ENCODE data around the gene GNG2. TPM values are rescaled to one million over a fixed set of nuclear protein-coding genes. Genes with fewer than 3 reads are reported as not detected.
"Not testable (repeated sequence)": the region's sequence is repeated elsewhere in the genome, so short reads cannot be mapped to it uniquely, and the experiment has no call there.

GNG2 gene
- total RNA-seq, 2 experiments from 2014 or later, result 247 to 253 TPM

DNA sequence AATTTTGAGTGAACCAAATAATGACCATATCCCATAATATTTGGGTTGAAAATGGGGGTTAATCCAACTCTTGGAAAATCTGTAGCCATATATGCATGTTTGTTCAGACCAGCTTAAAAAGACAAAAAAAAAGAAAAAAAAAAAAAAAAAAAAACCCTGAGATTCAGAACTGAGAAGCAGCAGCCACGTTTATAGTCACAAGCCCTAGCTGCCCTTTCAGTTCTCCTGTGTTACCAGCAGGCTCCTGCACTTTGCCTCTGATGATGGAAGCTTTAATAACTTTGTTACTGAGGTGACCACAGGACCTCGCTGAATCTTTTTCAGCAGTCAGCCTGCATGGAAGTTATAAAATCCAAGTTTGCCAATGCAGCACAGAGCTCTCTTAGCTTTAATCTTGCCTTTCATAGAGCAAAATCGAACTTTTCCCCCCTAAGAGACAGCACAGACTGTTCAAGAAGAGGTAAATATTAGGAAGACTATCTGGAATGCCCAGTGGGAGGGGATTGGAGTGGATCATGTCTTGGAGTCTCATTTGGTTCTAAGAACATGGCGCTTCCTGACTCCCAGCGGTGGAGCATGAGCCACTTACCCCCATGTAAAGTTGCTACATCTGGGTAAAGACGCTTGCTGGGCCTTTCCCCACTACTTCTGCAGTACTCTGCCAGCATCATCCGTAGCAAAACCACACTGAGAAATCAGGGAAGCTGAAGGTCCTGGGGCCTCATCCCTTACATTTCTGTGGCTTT lies 20.6 kb downstream of the GNG2 start:
- Mint-ChIP-seq H3K9me3 (no peaks in the 10 kb centered on the region), H3K4me1 (peaks cover 43% of the 10 kb centered on the region), H3K4me3 (no peak overlapping the region), H3K36me3 (peaks cover 56% of the 10 kb centered on the region), H3K27me3 (no peaks in the 10 kb centered on the region), H3K27ac (no peak overlapping the region)
- ATAC-seq (ENCODE audit: low read depth) (no peak), DNase-seq (no peak)
- POLR2A ChIA-PET, result interaction anchor here (0.6 to 1.2 kb wide), 3 partner anchors 19 to 47 kb away, joined by 3 to 6 read pairs (median 3); partner anchors contain the start of gene GNG2

DNA sequence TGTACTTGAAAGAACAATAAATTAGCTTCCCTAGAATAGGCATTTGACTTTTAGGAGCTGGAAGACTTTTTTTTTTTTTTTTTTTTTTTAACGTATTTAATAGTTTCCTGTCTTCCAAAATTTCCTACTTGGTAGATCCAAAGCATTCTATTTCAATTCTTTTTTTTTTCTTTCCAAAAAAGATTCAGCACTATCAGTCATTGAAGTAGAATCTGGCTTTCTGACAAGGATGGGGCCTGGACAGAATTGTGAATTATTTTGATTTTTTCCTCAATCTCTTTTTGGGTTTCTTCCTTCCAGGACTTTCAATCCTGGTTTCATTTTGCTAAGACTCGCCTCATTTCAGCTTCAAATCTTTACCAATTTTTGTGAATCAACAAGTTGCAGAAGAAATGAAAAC lies 21.2 kb downstream of the GNG2 start:
- DNase-seq, result no peak
- Mint-ChIP-seq H3K36me3 (peaks cover 56% of the 10 kb centered on the region), H3K27me3 (no peaks in the 10 kb centered on the region), H3K4me3 (no peak overlapping the region), H3K27ac (no peak overlapping the region), H3K4me1 (peaks cover 46% of the 10 kb centered on the region), H3K9me3 (no peaks in the 10 kb centered on the region)
- POLR2A ChIA-PET, result interaction anchor here (0.6 kb wide), 1 partner anchor 47 kb away, joined by 3 read pairs; no protein-coding TSS in a partner anchor
- ATAC-seq (ENCODE audit: low read depth), result no peak

GRCh38 chr14:51883232-51883631 lies 22.8 kb downstream of the GNG2 start:
- POLR2A ChIA-PET, result interaction anchor here (2.0 to 3.6 kb wide), 2 partner anchors 22 to 37 kb away, joined by 12 to 26 read pairs; partner anchors contain the start of gene GNG2
- ATAC-seq (ENCODE audit: low read depth) (peak; percentile 56), DNase-seq (no peak)
- peak overlapping the region; percentile 59 for H3K4me3 Mint-ChIP-seq
- peaks cover 46% of the 10 kb centered on the region for H3K4me1 Mint-ChIP-seq
- no peaks in the 10 kb centered on the region for H3K27me3 Mint-ChIP-seq
- H3K9me3 Mint-ChIP-seq, result no peaks in the 10 kb centered on the region
- no peak overlapping the region for H3K27ac Mint-ChIP-seq
- H3K36me3 Mint-ChIP-seq, result peaks cover 56% of the 10 kb centered on the region

DNA sequence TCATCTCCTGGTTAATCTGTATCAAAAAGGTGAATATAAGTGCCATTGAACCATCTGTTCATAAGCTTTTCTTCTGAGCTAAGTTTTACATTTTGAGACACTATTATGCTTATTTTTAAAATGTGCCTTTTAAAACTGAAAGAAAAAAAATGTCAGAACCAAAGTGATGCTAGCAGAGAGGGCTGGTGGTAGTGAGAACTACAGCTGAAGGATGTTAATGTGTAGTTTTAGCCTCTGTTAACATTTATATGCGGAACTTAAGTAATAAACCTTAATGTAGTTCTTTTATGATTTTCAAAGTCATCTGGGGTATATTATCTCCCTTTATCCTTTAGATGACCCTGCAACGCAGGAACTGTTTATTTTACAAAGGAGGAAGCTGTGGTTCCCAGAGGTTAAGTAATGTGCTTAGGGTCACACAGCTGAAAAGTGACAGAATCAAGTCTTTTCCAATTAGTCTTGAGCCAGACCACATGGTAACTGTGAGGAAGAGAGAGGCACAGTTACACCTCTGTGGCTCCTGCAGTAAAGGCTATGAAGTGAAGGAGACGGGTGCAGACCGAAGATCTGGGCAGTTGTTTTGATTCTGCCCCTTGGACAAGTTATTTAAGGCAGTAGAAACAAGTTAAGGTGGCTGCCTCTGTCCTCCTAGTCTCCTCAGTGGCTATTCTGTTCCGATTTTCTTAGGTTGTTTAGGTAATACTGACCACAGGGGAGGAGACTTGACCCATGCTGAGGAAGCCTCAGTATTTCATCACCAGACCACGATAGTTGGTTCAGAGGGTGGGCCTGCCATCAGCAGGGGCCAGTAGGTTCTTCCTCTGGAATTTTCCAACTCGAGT lies 23.9 kb downstream of the GNG2 start:
- ATAC-seq (ENCODE audit: low read depth) (peak; percentile 64), DNase-seq (no peak)
- Mint-ChIP-seq H3K9me3 (no peaks in the 10 kb centered on the region), H3K27ac (peak overlapping the region; percentile 31), H3K27me3 (no peaks in the 10 kb centered on the region), H3K4me1 (peaks cover 48% of the 10 kb centered on the region), H3K4me3 (peak overlapping the region; percentile 47), H3K36me3 (peaks cover 56% of the 10 kb centered on the region)
- POLR2A ChIA-PET, result interaction anchor here (0.6 to 3.6 kb wide), 4 partner anchors 17 to 38 kb away, joined by 6 to 26 read pairs (median 12); partner anchors contain the start of gene GNG2

GRCh38 chr14:51889851-51890250 lies 29.4 kb downstream of the GNG2 start:
- ATAC-seq (ENCODE audit: low read depth), result peak; percentile 30

DNA sequence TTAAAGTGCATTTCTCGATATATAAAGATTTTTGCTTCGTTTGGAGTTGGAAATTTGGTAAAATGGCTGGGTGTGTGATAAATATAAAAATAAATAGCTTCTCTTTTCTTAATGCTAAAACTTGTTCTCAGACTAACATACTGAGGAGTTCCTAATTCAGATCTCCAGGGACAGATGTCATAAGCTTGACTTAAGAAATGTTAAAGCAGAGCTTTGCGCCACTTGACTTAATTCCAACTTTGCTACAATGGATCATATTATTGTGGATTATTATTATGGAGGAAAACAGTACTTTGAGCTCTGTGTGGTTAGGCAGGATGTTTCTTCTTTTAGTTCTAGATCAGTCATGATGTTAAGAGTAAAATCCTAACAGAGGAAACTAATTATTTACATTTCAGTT lies 33.8 kb downstream of the GNG2 start:
- DNase-seq, result no peak
- no peak for ATAC-seq (ENCODE audit: low read depth)
- POLR2A ChIA-PET, result no interaction called here
- no peak overlapping the region for H3K27ac Mint-ChIP-seq
- H3K36me3 Mint-ChIP-seq, result peaks cover 73% of the 10 kb centered on the region
- H3K4me3 Mint-ChIP-seq, result no peak overlapping the region
- H3K9me3 Mint-ChIP-seq, result peaks cover 8% of the 10 kb centered on the region
- H3K27me3 Mint-ChIP-seq, result no peaks in the 10 kb centered on the region
- H3K4me1 Mint-ChIP-seq, result peaks cover 41% of the 10 kb centered on the region

More at GRCh38 chr14:51889851-51890250, 29.4 kb downstream of the GNG2 start:
- Mint-ChIP-seq H3K9me3 (peaks cover 2% of the 10 kb centered on the region), H3K4me3 (peak overlapping the region; percentile 25), H3K27me3 (no peaks in the 10 kb centered on the region), H3K36me3 (peaks cover 67% of the 10 kb centered on the region), H3K4me1 (peaks cover 51% of the 10 kb centered on the region), H3K27ac (peak overlapping the region; percentile 32)
- POLR2A ChIA-PET, result no interaction called here
- DNase-seq, result no peak

- POLR2A ChIA-PET, result no interaction called here
- Mint-ChIP-seq H3K4me1 (peaks cover 31% of the 10 kb centered on the region), H3K27me3 (no peaks in the 10 kb centered on the region), H3K9me3 (peaks cover 8% of the 10 kb centered on the region), H3K27ac (no peak overlapping the region), H3K36me3 (peaks cover 74% of the 10 kb centered on the region), H3K4me3 (no peak overlapping the region)
- DNase-seq, result no peak
- no peak for ATAC-seq (ENCODE audit: low read depth)
Observed at GRCh38 chr14:51895375-51895774, 35.0 kb downstream of the GNG2 start.

DNA sequence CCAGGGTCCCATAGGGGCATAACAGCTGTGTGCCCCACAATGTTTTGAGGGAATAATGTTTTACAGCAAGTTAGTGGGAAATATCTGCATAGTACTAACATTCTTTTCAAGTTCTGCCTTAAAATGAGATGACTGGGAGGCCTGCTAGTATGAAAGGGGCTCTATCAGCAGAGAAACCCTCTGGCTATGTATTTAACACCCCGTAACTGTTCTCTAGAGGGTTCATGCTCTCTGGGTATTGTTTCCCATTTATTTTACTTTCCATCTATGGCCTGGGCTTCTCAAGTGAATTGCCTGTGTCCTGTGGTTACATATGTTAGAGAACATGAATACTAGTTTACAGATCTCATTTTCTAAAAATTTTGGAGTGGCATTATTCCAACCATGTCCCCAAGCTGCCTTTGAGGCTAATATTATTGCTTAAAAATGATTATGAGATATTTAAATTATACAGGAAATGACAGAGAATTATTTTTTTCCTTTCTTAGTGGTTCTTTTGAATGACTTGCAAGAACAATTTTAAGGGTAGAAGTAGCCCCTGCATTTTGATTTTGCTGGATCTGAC lies 37.5 kb downstream of the GNG2 start:
- Mint-ChIP-seq H3K4me3 (no peak overlapping the region), H3K27ac (no peak overlapping the region), H3K4me1 (peaks cover 31% of the 10 kb centered on the region), H3K36me3 (peaks cover 68% of the 10 kb centered on the region), H3K9me3 (peaks cover 9% of the 10 kb centered on the region), H3K27me3 (no peaks in the 10 kb centered on the region)
- no peak for DNase-seq
- POLR2A ChIA-PET, result no interaction called here
- ATAC-seq (ENCODE audit: low read depth), result no peak

DNA sequence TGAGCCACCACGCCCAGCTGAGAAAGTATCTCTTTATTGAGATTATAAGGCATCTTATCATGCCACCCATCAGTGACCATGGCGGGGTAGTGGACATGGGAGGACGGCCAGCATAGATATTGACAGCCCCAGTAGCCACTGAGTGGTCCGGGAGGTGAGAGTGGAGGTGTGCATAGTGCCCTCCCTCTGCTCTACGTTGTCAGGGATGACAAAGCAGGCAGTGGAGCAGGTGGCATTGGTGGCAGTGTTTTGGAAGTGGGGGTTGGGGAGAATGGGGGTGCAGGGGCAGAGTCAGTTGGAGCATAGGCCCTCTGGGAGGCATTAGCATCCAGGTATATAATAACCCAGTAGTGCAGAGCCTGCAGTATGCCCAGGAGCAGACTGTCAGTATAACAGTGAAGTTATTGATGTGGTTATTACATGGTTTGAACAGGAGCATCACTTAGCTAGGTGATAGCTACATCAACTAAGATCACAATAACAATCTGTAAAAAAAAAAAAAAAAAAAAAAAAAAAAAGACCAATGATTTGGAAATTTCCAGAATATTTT lies 41.1 kb downstream of the GNG2 start:
- POLR2A ChIA-PET, result no interaction called here
- Mint-ChIP-seq H3K9me3 (peaks cover 22% of the 10 kb centered on the region), H3K4me1 (peaks cover 28% of the 10 kb centered on the region), H3K27me3 (no peaks in the 10 kb centered on the region), H3K4me3 (no peak overlapping the region), H3K36me3 (peaks cover 75% of the 10 kb centered on the region), H3K27ac (peak overlapping the region; percentile 43)
- DNase-seq (no peak), ATAC-seq (ENCODE audit: low read depth) (peak; percentile 63)

- DNase-seq, H3K27me3 Mint-ChIP-seq, POLR2A ChIA-PET: not testable (repeated sequence)
- ATAC-seq (ENCODE audit: low read depth), result peak; percentile 74
- peaks cover 34% of the 10 kb centered on the region for H3K4me1 Mint-ChIP-seq
- H3K9me3 Mint-ChIP-seq, result peaks cover 21% of the 10 kb centered on the region
- peaks cover 73% of the 10 kb centered on the region for H3K36me3 Mint-ChIP-seq
- H3K4me3 Mint-ChIP-seq, result peak overlapping the region; percentile 43
- H3K27ac Mint-ChIP-seq, result peak overlapping the region; percentile 40
Observed at GRCh38 chr14:51905656-51906121, 45.3 kb downstream of the GNG2 start.

DNA sequence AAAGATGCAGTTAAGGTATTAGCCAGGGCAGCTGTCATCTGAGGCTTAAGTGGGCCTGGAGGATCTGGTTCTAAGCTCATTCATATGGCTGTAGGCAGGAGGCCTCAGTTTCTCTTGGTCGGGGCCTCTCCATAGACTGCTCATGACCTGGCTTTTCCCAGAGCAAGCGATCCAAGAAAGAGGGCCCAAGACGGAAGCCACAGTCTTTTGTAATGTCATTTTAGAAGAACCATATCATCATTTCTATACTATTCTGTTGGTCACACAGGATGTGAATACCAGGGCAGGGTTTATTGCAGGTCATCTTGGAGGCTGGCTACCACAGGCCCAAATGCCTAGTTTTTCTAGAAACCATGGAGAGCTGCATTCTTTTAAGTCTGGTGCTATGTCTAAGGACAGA lies 47.7 kb downstream of the GNG2 start:
- DNase-seq (no peak), ATAC-seq (ENCODE audit: low read depth) (no peak)
- Mint-ChIP-seq H3K36me3 (peaks cover 81% of the 10 kb centered on the region), H3K4me3 (no peak overlapping the region), H3K4me1 (peaks cover 44% of the 10 kb centered on the region), H3K27me3 (no peaks in the 10 kb centered on the region), H3K27ac (no peak overlapping the region), H3K9me3 (peaks cover 20% of the 10 kb centered on the region)
- POLR2A ChIA-PET, result no interaction called here

DNA sequence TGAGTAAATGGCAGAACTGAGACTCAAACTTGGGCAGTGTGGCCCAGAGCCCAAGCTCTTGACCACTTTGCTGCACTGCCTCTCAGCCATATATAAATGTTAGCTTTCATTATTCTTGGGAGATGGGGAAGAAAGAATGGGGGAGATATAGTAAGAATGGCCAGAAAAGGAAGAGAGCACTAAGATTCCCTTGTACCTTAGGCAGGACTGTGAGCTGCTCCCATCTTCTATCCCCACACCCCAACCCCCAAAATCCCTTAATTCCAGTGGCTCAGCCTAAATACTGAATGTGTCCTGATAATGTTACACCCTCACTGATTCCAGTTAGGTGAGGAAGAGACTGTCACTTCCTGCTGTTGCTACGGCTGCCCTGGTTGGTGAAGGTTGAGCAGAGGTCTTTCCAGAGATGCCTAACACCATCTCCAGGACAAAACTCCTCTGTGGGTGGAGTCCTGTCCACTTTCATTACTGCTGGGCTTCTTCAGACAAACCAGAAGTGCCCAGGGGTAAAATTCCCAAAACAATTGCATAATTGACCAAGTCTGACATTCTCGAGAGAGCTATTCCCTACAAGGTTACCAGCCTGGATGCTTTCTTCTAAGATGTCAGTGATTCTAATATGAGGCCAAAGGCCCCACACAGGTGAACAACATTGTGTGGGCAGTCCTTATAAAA lies 51.8 kb downstream of the GNG2 start:
- Mint-ChIP-seq H3K4me3 (no peak overlapping the region), H3K4me1 (peaks cover 51% of the 10 kb centered on the region), H3K9me3 (peaks cover 2% of the 10 kb centered on the region), H3K36me3 (peaks cover 80% of the 10 kb centered on the region), H3K27ac (peak overlapping the region; percentile 52), H3K27me3 (no peaks in the 10 kb centered on the region)
- DNase-seq, result no peak
- POLR2A ChIA-PET, result no interaction called here
- ATAC-seq (ENCODE audit: low read depth), result no peak

Measured in activated naive CD8-positive, alpha-beta T cell treated with anti-CD3 and anti-CD28 coated beads, Interleukin-2, amount 10 ng/mL, durations not matched to agents 7 days and 5 days (primary cell).